Nephron (organoid): Measurements from ENCODE around the gene ZNF574.

ENCODE experiments used
- H3K27ac Mint-ChIP-seq, 3 experiments: 2 replicates each; pipeline ENCODE4 v1.8.0; 2020; ENCODE audit warnings: mixed read lengths in 3 of 3, mild to moderate bottlenecking in 2 of 3, moderate library complexity in 1 of 3
- H3K27me3 Mint-ChIP-seq: 2 replicates; pipeline ENCODE4 v1.8.0; 2021; ENCODE audit warnings: low read depth, mild to moderate bottlenecking, moderate library complexity, mixed read lengths
- H3K36me3 Mint-ChIP-seq: 2 replicates; pipeline ENCODE4 v1.8.0; 2020; ENCODE audit warnings: low read depth, mixed read lengths
- H3K4me1 Mint-ChIP-seq: 2 replicates; pipeline ENCODE4 v1.8.0; 2020; ENCODE audit warnings: mixed read lengths
- H3K4me3 Mint-ChIP-seq, 3 experiments: 2 replicates each; pipeline ENCODE4 v1.8.0; 2020; ENCODE audit warnings: mild to moderate bottlenecking in 3 of 3, mixed read lengths in 3 of 3, moderate library complexity in 2 of 3
- H3K9me3 Mint-ChIP-seq: 2 replicates; pipeline ENCODE4 v1.8.0; 2020; ENCODE audit warnings: mixed read lengths
- CTCF ChIP-seq, 3 experiments: fragments of 200-600 bp; sonication (generic); IDR thresholded peaks; one replicate each; pipeline ENCODE4 v1.5.0; 2021; ENCODE audit warnings: antibody characterized with exemption in 3 of 3; ENCODE audit not compliant: unreplicated experiment in 3 of 3

The ZNF574 gene

GRCh38 chr19:42053037-42053935 lies 22.7 kb upstream of the ZNF574 start:
- peaks cover 9% of the 10 kb centered on the region for H3K27me3 Mint-ChIP-seq
- no peak overlapping the region for H3K27ac Mint-ChIP-seq
- peaks cover 5% of the 10 kb centered on the region for H3K4me1 Mint-ChIP-seq
- H3K9me3 Mint-ChIP-seq = no peaks in the 10 kb centered on the region
- H3K36me3 Mint-ChIP-seq = peaks cover 10% of the 10 kb centered on the region
- no peak overlapping the region for H3K4me3 Mint-ChIP-seq
- no peak for TF ChIP-seq CTCF (IDR thresholded peaks at IDR 0.05; ENCODE audit: unreplicated experiment in 3 of 3)

DNA sequence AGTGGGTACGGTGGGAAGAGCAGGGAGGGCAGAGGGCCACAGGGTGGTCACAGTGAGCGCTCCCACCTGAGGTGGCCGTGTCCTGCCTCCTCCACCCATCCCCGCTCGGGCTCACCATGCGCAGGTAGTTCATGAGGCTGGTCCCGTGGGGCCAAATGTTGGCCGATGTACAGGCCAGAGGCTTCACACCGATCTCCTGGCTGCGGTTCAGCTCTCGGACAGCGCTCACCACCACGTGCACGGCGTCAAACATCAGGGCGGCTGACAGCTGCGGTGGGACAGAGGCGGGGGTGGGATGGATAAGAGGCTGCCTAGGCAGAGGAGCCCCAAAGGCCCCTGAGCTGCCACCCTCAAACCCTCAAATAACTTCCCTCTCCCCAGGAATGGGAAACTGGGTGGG lies 21.8 kb upstream of the ZNF574 start:
- TF ChIP-seq CTCF (IDR thresholded peaks at IDR 0.05; ENCODE audit: unreplicated experiment in 3 of 3) = no peak
- peaks cover 9% of the 10 kb centered on the region for H3K27me3 Mint-ChIP-seq
- H3K27ac Mint-ChIP-seq = no peak overlapping the region
- no peak overlapping the region for H3K4me3 Mint-ChIP-seq
- H3K9me3 Mint-ChIP-seq = no peaks in the 10 kb centered on the region
- peaks cover 9% of the 10 kb centered on the region for H3K36me3 Mint-ChIP-seq
- peaks cover 5% of the 10 kb centered on the region for H3K4me1 Mint-ChIP-seq

DNA sequence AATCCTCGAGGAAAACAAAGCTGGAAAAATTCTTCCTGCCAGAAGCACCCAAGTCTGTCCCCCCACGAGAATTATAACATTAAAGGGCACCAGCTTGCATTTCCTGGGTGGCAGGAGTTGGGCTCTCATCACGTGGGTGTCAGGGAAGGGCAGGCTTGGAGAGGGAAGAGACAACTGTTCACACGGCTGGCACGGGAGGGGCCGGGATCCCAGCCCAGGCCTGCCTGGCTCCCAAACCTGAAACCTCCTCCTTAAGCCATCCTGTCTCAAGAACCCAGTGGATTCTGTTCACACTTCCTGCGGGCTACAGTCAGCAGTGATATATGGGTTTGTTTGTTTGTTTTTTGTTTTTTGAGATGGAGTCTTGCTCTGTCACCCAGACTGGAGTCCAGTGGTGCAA lies 18.1 kb upstream of the ZNF574 start:
- no peak for TF ChIP-seq CTCF (IDR thresholded peaks at IDR 0.05; ENCODE audit: unreplicated experiment in 3 of 3)
- H3K36me3 Mint-ChIP-seq = peaks cover 15% of the 10 kb centered on the region
- no peaks in the 10 kb centered on the region for H3K27me3 Mint-ChIP-seq
- no peaks in the 10 kb centered on the region for H3K4me1 Mint-ChIP-seq
- H3K27ac Mint-ChIP-seq = no peak overlapping the region
- no peaks in the 10 kb centered on the region for H3K9me3 Mint-ChIP-seq
- no peak overlapping the region for H3K4me3 Mint-ChIP-seq

DNA sequence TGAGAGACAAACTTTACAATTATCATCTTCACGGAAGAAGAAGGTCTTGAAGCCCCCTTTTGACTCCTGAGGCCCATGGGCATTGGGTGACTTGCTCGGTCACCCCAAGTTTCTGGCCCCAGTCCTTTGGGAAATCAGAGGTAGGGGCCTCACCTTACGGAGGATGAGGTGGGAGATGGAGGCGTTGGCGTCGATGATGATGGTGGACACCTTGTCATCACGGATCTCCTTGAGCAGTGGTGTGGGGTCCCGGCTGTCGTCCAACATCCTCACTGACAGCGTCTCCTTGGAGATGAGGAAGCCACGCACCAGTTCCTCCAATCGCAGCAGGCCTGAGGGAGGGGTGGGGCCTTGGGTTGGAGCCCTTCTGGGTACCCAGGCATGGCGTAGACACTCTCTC lies 16.8 kb upstream of the ZNF574 start:
- TF ChIP-seq CTCF (IDR thresholded peaks at IDR 0.05; ENCODE audit: unreplicated experiment in 3 of 3) = no peak
- H3K9me3 Mint-ChIP-seq = no peaks in the 10 kb centered on the region
- H3K27ac Mint-ChIP-seq = no peak overlapping the region
- no peaks in the 10 kb centered on the region for H3K27me3 Mint-ChIP-seq
- no peak overlapping the region for H3K4me3 Mint-ChIP-seq
- H3K4me1 Mint-ChIP-seq = no peaks in the 10 kb centered on the region
- peaks cover 19% of the 10 kb centered on the region for H3K36me3 Mint-ChIP-seq

DNA sequence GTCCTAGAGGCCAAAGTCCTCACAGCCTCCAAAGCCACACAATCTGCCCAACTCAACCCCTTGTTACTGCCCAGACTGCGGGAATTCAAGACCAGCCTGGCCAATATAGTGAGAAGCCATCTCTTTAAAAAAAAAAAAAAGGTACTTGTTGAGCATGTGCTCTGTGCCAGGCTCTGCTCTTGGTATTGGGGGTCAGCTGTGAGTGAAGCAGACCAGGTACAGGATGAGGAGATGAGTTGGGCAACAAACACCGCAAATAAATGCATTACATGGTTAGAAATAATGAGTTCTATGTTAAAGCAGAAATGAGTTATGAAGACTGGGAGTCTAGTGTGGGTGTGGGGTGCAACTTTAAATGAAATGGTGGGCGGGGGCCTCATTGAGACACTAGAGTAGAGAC lies 15.8 kb upstream of the ZNF574 start:
- TF ChIP-seq CTCF (IDR thresholded peaks at IDR 0.05; ENCODE audit: unreplicated experiment in 3 of 3) = no peak
- H3K27ac Mint-ChIP-seq = no peak overlapping the region
- H3K4me1 Mint-ChIP-seq = no peaks in the 10 kb centered on the region
- no peaks in the 10 kb centered on the region for H3K9me3 Mint-ChIP-seq
- H3K36me3 Mint-ChIP-seq = peaks cover 19% of the 10 kb centered on the region
- H3K4me3 Mint-ChIP-seq = no peak overlapping the region
- H3K27me3 Mint-ChIP-seq = no peaks in the 10 kb centered on the region

DNA sequence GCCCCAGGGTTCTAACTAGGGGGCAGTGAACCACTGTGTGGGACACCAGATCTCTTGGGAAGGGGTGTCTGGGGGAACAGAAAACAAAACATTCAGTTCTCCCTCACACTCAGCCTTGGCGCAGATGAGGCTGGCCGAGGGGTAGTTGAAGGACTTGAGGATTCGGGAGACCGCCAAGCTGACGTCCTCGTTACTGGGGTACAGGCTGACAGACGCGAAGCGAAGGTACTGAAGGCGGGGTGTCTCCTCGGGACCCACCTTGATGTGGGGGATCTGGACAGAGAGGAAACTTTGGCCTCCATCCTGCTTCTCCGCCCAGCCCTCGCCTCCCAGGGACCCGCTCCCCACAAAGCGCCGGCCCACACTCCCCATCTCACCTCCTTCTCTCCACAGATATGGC lies 13.6 kb upstream of the ZNF574 start:
- TF ChIP-seq CTCF (IDR thresholded peaks at IDR 0.05; ENCODE audit: unreplicated experiment in 3 of 3) = no peak
- H3K9me3 Mint-ChIP-seq = no peaks in the 10 kb centered on the region
- H3K36me3 Mint-ChIP-seq = peaks cover 13% of the 10 kb centered on the region
- H3K27ac Mint-ChIP-seq = no peak overlapping the region
- no peak overlapping the region for H3K4me3 Mint-ChIP-seq
- H3K27me3 Mint-ChIP-seq = no peaks in the 10 kb centered on the region
- H3K4me1 Mint-ChIP-seq = no peaks in the 10 kb centered on the region
